Endothelial cell of umbilical vein (primary cell): Measurements from ENCODE around the gene APBB2.
"Not testable (repeated sequence)": the region's sequence is repeated elsewhere in the genome, so short reads cannot be mapped to it uniquely, and the experiment has no call there.

Experiments used
- EZH2 ChIP-seq: IDR thresholded peaks from 2 replicates; pipeline ENCODE4 v1.6.1; 2012; ENCODE audit warnings: borderline replicate concordance, low read depth, mild to moderate bottlenecking, moderate library complexity, low read length, inconsistent platforms; ENCODE audit not compliant: severe bottlenecking
- POLR2A ChIP-seq: IDR thresholded peaks from 2 replicates; pipeline ENCODE4 v1.6.1; 2012; ENCODE audit warnings: low read depth, mild to moderate bottlenecking, control low read depth, low read length
- TF ChIP-seq, protein P1 (sequence below): IDR thresholded peaks from 2 replicates; pipeline ENCODE4 v1.6.1; 2011; ENCODE audit not compliant: insufficient read depth, insufficient read length

DNA sequence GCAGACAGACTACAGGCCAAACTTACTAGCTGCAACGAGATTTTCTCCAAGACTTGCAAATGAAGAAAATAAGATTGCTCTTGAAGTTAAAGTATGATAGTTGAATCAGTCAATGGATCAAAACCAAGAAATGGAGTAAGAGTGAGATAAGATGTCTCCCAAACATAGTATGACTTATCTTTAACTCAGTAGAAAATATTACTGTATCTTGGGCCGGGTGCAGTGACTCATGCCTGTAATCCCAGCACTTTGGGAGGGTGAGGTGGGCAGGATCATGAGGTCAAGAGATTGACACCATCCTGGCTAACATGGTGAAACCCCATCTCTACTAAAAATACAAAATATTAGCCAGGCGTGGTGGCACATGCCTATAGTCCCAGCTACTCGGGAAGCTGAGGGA lies 220.0 kb downstream of the APBB2 start:
- not testable (repeated sequence) for TF ChIP-seq EZH2, POLR2A
- TF ChIP-seq, protein P1, sequence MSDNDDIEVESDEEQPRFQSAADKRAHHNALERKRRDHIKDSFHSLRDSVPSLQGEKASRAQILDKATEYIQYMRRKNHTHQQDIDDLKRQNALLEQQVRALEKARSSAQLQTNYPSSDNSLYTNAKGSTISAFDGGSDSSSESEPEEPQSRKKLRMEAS, result not testable (repeated sequence)
